Right kidney (tissue), 1 donor: ENCODE measurements around the gene RO60.

Experiments
- DNase-seq: peaks from one replicate; pipeline ENCODE4 v3.0.0-alpha.2; 2016

RO60 gene

DNA sequence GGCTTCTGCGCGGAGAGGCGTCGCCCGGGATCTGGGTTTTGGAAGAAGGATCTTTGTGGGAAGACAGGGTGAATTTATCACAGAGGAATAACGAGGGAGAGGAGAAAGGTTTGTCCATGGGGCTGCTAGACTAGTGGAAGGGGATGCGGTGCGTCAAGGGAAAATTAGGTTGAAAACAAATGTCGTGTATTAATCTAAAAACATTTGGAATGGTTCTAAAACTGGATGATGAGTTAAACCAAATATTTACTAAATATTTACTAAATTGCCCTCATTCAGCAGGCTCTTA lies 647 bp downstream of the RO60 start:
- DNase-seq: no peak

DNA sequence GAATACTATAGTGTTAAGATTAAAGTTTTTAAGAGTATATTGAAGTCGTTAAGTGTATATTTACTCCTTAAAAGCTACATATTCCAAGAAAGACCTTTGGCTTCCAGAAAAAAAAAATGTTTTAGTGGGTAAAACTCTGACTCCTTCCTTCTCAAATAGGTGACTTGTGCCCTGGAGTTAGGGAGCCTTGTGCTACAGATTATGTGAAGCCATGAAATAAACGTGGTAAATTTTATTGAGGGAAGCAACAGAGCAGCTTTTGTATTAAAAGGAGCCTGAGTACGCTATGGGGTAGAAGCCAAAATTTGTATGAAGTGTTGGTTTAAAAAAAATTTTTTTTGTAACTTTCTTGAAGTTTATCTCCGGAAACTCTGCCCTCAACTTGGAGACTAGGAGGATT lies 994 bp downstream of the RO60 start:
- DNase-seq: no peak

DNA sequence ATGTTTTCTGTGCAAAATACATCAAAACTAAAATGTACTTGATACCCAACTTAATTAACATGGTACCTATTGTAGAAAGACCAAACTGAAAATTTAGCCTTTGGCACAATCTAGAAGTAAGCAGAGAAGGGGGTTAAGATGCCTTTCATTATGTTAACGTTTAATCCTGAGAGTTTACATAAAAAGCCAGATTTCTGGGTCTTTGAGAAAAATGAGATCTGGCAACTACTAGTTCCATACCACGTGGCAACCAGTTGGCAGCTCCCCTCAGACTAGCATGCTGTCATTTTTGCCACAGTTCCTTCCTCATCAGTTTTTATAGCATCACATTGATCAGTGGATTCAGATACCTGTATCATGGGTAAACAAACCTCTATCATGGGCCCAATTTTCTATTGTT lies 1.5 kb downstream of the RO60 start:
- DNase-seq: no peak

DNA sequence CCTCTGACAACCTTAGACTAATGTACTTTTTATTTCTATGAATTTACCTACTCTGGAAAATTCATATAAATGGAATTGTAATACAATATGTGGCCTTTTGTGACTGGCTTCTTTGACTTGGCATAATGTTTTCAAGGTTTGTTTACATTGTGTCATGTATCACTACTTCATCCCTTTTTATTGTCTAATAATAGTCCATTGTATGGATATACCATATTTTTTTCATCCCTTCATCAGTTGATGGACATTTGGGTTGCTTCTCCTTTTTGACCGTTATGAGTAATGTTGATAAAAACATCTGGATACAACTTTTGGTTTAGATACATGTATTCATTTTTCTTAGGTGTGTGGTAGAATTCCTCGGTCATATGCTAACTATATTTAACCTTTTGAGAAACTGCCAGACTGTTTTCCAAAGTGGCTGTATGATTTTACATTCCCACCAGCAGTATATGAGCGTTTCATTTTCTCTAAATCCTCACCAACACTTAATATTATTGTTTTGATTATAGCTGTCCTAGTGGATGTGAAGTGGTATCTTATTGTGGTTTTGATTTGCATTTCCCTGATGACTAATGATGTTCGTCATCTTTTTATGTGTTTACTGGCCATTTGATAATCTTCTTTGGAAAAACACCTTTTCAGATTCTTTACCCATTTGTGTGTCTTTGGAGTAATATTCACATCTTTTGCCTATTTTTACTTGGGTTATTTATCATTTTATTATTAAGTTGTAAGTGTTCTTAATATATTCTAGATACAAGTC lies 3.5 kb downstream of the RO60 start:
- no peak for DNase-seq

DNA sequence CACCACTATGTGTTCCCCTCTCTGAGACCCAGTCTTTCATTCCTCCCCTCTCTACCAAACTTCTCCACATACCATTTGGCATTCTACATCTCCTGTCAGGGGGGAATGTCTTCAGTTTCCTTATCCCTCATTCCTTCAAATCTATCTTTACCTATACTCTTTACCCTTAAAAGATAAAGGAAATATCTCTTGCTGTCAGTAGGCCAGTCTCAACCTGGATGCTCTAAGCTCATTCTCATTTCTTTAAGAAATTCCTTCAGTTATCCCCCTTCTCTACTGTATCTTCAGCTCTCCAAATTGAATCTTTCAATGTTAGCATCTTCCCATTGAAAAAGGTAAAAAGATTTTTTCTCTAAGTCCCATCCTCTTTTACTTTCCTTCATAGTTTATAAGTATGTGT lies 6.5 kb downstream of the RO60 start:
- no peak for DNase-seq

DNA sequence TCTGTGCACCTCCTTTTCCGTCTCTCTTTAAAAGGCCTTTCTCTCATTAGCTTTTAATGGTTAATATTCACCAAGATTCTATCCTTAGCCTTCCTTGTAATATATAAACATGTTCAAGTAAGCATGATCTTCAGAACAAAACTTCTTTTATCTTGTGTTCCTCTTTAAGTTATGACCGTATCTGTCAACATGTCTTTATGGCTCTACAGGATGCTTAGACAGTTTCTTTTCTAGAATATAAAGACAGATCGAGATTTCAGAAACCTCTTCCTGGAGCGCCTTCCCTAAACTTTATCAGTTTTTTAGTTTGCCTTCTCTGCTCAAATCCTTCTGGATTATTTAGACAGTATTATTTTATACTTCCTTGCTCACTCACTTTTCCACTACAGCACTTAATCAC lies 7.2 kb downstream of the RO60 start:
- no peak for DNase-seq

DNA sequence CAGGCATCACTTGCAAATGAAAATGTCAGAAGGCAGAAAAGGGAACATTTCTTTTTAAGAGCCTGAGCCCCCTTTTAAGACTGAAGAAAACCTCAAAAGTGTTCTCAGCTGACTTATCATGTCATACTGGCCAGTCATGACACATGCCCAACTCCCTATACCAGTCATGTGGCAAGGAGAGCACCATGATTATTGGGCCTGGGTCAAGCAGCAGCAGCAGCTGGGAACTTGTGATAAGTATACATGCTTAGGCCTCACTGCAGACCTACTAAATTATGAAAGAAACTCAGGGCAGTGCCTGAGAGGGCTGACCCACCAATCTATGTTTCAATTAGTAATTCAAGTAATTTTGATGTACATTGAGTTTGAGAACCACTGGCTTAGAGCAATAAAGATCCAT lies 8.6 kb downstream of the RO60 start:
- DNase-seq: no peak

DNA sequence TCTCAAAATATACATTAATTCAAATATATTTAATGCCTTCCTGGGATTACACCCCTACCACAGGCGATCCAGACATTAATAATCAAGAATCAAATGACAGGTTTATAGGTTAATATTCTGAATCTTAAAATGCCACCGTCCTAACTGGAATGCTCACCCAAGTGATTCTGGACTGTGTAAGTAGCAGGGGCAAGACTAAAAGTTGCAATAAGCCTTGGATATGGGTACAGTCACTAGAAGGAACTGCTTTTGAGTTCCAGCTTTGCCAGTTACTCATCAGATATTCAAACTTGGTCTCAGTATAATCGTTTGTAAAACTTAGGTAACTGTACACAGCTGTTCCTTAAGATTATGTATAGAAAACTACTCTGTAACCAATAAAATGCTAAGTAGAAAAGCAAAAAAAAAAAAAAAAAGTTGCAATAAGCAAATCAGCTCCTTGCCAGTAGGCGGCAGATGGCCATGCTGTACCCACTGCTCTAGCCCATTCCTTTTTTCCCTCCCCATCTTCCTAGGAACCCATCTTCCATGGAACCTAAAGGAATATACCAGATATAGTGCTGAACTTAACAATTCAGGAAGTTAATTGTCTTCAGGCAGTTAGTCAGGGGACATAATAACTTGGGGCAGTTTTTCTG lies 10.5 kb downstream of the RO60 start:
- no peak for DNase-seq

DNA sequence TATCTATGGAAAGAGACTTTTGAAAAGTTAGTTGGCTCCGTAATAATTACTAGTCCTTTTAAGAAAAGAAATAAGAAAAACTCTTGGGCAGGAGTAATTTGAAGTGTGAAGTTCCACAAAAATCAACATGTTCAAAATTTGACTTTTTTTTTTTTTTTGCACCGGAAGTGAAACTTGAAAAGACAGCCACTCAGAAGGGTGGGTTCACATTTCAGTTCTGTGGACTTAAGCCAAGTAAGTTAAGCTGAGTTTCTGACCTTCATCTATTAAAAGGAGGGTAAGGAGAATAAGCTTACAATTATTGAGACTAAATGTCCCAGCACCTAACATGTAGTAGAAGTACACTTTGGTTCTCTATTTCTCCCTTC lies 11.0 kb downstream of the RO60 start:
- no peak for DNase-seq

DNA sequence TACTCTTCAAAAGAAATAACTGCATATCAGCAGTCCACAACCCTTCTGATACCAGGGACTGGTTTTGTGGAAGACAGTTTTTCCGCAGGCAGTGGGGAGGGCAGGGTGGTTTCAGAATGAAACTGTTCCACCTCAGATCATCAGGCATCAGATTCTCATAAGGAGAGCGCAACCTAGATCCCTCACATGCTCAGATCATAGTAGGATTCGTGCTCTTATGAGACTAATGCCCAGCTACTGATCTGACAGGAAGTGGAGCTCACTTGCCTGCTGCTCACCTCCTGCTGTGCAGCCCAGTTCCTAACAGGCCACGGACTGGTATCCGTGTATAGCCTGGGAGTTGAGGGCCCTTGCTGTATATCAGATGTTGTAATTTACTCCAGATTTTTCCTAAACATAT lies 11.5 kb downstream of the RO60 start:
- no peak for DNase-seq

DNA sequence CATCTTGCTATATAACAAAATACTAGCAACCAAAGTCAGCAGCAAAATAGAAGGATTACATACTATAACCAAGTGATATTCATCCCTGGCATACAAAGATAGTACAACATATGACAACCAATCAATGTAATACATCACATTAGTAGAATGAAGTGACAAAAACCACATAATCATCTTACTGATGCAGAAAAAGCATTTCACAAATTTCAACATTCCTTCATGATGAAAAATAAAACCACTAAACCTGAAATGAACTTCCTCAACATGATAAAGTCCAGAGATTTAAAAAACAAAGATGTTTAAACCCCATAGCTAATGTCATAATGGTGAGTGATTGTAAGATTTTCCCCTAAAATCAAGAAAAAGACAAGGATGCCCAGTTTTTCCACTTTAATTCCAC lies 18.6 kb downstream of the RO60 start:
- DNase-seq: no peak

DNA sequence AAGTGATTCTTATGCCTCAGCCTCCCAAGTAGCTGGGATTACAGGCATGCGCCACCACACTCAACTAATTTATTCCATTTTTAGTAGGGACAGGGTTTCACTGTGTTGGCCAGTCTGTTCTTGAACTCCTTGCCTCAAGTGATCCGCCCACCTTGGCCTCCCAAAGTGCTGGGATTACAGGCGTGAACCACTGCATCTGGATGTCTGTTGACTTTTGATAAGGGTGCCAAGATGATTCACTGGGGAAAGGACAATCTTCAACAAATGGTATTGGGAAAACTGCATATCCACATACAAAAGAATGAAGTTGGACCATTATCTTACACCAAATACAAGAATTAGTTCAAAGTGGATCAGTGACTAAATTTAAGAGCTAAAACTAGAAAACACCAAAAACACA lies 19.8 kb downstream of the RO60 start:
- no peak for DNase-seq

DNA sequence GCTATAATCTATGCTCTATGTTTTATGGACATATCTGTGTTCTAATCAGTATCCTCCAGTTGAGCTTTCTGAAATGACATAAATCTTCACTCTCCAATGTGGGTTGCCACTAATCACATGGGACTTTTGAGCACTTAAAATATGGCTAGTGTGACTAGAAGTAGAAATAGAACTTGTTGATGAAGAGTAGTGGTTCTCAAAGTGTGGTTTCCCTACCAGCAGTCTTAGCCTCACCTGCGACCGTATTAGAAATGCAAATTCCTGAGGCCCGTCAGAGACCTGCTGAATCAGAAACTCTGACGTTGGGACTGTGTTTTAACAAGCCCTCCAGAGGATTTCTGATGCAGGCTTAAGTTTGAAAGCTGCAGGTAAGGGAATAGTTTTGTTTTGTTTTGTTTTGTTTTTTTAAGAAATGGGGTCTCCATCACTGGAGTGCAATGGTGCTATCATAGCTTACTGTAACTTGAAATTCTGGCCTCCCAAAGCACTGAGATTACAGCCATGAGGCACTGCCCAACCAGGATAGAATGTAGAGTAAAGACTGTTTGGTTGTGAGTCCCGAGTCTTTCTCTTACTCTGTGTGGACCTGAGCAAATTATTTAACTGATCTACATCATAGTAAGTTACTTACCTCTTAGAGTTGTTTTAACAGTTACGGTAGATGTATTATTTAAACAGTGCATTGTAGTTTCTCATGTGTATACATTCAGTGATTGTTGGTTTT lies 24.1 kb downstream of the RO60 start:
- DNase-seq: no peak

DNA sequence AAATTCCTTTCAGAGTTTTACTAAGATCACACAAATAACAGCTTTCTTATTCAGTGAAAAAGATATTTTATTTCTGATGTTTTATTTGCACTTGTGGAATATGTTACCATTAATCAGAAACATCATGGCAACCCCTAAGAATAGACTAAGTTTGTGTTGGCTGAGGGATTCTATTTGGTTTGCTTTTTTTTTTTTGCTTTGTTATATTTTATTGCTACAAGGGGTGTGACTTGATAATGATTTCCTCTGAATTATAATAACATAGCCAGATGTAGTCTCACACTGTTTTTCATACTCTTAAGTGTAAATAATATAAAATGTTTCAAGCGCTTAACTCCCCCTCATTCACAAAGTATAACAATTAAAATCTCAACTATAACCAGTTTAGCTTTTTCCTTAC lies 25.9 kb downstream of the RO60 start:
- DNase-seq: no peak

DNA sequence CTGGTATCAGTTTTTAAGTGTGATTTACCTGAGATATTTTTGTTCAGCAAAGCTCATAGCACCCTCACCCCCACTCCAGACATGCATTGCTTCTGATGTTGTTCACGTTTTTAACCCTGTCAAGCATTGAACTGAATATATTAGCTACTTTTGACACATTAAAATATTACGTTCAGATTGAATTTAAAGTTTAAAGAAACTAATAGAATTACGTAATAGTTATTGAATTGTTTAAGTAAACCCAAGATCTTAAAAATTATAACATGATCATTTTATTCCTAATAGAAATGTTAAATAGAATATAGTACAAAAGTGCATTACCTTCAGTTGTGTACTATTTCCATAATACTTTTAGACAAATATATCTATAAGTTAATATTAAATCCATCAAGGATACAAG lies 26.9 kb downstream of the RO60 start:
- no peak for DNase-seq

DNA sequence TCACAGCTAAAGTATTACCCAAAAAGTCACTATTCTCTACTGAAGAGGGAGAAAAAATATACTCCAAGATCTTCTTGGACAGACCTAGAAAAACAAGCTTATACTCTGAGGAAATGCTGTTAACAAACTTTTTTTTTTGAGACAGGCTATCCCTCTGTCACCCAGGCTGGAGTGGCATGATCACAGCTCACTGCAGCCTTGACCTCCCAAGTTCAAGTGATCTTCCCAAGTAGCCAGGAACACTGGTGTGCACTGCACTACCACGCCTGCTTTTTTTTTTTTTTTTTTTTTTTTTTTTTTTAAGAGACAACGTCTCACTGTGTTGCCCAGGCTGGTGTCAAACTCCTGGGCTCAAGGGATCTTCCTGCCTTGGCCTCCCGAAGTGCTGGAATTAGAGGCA lies 28.5 kb downstream of the RO60 start:
- DNase-seq: no peak

DNA sequence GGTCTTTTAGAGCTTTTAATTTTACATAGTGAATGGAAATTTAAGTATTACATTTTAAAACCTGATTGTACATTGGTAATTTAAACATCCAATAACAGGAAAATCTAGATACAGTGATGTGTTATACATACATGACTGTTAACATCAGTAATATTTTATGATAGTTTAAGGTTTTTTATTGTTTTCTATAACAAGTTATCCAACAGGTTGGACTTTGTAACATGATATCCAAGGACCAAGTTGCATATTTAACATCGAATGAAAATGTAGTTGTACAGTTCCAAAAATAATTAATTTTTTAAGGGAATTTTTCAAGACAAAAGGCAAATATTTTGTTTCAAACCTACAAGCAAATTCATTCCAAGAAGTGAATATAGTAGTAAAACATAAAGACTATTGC lies 31.5 kb downstream of the RO60 start:
- DNase-seq: no peak

DNA sequence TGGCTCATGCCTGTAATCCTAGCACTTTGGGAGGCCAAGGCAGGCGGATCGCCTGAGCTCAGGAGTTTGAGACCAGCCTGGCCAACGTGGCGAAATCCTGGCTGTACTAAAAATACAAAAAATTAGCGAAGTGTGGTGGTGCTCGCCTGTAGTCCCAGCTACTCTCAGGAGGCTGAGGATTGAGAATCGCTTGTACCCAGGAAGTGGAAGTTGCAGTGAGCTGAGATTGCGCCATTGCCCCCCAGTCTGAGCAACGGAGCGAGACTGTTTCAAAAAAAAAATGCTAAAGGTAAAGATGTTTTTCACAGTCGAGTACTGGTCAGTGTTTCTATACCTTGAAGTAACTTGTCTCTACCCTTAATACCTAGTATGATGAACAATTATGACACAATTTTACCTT lies 34.7 kb downstream of the RO60 start:
- DNase-seq: no peak

DNA sequence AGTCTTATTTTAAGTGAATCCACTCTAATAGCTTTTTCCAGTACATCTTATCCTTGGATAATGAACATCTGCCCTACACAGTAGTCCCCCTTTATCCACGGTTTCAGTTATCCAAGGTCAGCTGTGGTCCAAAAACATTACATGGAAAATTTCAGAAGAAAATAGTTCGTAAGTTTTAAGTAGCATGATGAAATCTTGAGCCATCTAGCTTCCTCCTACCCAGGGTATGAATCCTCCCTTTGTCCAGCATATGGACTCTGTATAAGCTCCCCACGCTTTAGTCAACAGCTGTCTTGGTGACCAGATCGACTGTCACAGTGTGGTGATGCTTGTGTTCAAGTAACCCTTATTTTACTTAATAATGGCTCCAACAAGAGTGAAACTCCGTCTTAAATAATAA lies 43.2 kb downstream of the RO60 start:
- DNase-seq: no peak

DNA sequence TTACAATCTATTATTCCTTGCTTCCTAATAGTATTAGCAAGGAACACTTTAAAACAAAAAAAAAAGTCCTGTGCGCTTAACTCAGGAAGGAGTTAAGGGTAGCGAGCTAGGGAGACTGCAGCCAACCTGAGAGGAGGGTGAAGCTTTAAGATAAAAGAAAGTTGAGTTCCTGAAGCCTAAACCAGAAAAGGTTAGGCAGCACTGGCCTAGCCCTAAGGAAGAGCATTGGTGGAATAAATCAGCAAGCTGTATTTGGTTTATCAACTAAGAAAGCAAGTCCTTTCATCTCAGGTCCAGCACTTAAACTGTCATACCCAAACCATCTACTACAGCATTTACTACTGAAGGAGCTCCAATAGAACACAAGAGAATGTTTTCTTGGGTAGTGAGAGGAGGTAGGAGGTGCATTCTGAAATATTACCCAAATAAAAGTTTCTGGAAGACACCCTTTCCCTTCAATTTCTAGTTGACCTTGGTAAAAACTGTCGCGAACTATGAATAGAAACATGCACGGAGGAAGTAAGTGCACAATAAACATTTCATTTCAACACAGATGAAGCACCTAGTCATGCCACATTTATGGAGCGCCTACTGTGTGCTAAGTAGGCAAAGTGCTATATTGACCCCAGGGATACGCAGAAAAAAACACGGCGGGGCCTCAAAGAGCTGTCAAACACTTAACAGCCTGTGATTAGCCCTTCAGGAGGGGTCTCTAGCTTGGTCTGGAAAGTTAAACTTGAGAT lies 44.5 kb downstream of the RO60 start:
- DNase-seq: no peak

DNA sequence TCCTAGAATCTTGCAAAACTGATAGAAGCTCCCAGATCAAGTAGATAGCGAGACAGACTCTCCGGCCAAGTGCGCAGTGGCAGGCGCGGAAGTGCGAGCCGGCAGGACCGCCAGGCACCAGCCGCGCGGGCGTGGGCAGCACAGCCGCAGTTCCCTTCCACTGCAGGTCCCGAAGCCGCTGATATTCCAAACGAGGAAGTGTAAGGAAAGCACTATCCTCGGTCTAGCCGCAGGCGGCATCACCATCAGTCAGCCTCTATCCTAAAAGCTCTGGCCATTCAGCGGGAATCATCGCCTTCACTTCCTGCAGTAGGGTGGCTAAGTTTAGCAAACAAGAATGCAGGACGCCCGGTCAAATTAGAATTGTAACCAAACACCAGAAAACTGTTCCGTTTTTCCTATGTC lies 45.1 kb downstream of the RO60 start:
- peak; percentile 64 for DNase-seq

DNA sequence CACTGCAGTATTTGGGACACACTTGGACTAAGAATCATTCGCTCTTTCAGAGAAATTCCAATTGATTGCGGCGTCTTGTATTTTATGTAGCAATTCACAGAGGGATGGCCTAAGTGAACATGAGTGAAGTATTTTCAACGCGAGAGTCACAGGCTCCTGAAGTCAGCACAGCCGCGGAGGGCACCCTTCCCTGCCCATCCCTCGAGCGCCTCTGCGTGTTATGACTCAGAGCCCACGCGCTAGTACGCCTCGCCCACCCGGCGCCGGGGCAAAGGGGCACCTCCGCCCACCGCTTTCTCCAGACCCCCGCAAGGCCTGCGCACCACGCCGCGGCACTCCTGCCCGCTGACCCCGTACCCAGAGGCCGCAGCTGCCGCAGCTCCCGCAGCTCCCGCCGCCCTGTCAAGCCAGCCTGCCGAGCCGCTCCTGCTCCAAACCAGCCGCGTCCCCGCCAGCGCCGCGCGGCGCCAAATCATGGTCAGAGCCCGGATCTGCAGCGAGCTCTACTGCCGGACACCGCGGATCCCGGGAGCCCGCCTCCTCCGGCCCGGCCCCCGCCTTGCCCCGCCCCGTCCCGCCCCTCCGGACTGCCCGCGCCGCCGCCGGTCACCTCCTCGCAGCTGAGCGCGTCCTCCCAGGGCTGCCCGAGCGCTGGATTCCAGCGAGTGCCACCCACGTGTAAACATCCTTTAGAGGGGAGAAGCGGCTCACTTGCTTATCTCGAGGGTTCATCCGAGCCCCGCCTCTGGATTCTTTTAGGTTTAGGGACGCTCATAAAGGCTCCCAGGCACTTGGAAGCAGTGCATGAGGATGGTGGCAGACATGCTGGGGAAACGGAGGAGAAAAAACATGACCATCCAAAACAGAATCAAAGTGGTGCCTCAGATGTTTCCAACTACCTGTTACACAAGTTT lies 45.8 kb downstream of the RO60 start, which contains the start of gene GLRX2:
TSS of gene GLRX2 (minus strand) at position 508 of the 914 bp plus-strand sequence. CDS start at position 476, 32 bp downstream.
- DNase-seq: peak; percentile 89
